Neutrophil (primary cell): ENCODE data around the gene CMKLR1.

Experiments used
- H3K27ac ChIP-seq: fragments of 200-600 bp; sonication (generic); 2 replicates; pipeline ENCODE4 v1.5.1; 2016; ENCODE audit warnings: mild to moderate bottlenecking, moderate library complexity
- H3K27me3 ChIP-seq: fragments of 200-600 bp; sonication (generic); 2 replicates; pipeline ENCODE4 v1.6.0; 2016; ENCODE audit warnings: mild to moderate bottlenecking
- H3K36me3 ChIP-seq: fragments of 200-600 bp; sonication (generic); 2 replicates; pipeline ENCODE4 v1.5.1; 2017
- H3K4me1 ChIP-seq, 2 experiments: fragments of 200-600 bp in 1 of 2; sonication (generic) in 1 of 2; 1 replicate in 1 of 2; 2 replicates in 1 of 2; pipeline versions ENCODE4 v1.5.1 to v1.6.1; 2013 to 2016; ENCODE audit warnings: low read depth in 1 of 2, low read length in 1 of 2, mild to moderate bottlenecking in 1 of 2, moderate library complexity in 1 of 2; ENCODE audit not compliant: control insufficient read depth in 1 of 2, insufficient read depth in 1 of 2
- H3K4me3 ChIP-seq, 2 experiments: fragments of 200-600 bp in 1 of 2; sonication (generic) in 1 of 2; 1 replicate in 1 of 2; 2 replicates in 1 of 2; pipeline ENCODE4 v1.5.1; 2013 to 2016; ENCODE audit warnings: low read depth in 1 of 2, low read length in 1 of 2, mild to moderate bottlenecking in 1 of 2, moderate library complexity in 1 of 2
- H3K9me3 ChIP-seq: fragments of 200-600 bp; sonication (generic); 2 replicates; pipeline ENCODE4 v1.5.1; 2016
- TF ChIP-seq, protein P1 (sequence below): fragments of 200-600 bp; sonication (generic); IDR thresholded peaks from 2 replicates; pipeline ENCODE4 v1.5.1; 2016; ENCODE audit warnings: antibody characterized with exemption

The CMKLR1 gene

DNA sequence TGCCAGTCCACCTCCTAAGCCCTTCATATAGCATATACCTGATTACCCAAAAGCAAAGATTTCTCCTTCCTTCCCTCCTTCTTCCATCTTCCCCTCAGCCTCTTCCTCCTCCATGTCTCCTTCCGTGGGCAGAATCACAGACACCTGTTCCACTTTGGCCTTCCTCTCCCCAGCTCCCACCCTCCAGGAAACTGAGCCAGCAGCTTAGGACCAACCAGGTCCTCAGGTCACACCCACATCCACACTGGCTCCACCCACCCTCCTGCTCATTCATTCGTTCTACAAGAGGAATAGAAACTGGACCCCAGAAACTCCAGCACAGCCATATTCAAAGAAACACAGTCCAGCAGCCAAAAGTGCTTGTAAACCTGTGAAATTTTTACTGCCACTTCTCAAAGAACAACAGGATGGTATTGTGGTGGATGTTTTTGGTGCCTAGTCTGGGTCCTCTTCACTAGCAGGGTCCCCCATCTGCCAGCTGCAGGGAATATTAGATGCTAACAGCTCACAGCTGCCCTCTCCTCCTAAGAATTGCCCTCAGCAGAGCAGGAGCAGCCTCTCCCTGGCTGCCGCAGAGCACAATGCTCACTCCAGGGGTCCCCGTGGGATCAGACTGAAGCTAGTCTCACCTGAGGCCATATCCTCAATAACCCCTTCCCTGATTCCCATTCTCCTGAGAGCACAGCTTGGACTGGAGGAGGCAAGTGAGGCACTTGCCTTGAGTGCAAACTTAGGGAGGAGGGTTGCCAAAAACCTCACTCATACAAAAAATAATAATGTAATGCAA lies 18.4 kb downstream of the CMKLR1 start:
- H3K27ac ChIP-seq: no peak overlapping the region
- H3K4me3 ChIP-seq: no peak overlapping the region
- H3K36me3 ChIP-seq: no peaks in the 10 kb centered on the region
- no peaks in the 10 kb centered on the region for H3K4me1 ChIP-seq
- H3K9me3 ChIP-seq: no peaks in the 10 kb centered on the region
- TF ChIP-seq, protein P1, sequence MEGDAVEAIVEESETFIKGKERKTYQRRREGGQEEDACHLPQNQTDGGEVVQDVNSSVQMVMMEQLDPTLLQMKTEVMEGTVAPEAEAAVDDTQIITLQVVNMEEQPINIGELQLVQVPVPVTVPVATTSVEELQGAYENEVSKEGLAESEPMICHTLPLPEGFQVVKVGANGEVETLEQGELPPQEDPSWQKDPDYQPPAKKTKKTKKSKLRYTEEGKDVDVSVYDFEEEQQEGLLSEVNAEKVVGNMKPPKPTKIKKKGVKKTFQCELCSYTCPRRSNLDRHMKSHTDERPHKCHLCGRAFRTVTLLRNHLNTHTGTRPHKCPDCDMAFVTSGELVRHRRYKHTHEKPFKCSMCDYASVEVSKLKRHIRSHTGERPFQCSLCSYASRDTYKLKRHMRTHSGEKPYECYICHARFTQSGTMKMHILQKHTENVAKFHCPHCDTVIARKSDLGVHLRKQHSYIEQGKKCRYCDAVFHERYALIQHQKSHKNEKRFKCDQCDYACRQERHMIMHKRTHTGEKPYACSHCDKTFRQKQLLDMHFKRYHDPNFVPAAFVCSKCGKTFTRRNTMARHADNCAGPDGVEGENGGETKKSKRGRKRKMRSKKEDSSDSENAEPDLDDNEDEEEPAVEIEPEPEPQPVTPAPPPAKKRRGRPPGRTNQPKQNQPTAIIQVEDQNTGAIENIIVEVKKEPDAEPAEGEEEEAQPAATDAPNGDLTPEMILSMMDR: no peak
- H3K27me3 ChIP-seq: peaks cover 8% of the 10 kb centered on the region

DNA sequence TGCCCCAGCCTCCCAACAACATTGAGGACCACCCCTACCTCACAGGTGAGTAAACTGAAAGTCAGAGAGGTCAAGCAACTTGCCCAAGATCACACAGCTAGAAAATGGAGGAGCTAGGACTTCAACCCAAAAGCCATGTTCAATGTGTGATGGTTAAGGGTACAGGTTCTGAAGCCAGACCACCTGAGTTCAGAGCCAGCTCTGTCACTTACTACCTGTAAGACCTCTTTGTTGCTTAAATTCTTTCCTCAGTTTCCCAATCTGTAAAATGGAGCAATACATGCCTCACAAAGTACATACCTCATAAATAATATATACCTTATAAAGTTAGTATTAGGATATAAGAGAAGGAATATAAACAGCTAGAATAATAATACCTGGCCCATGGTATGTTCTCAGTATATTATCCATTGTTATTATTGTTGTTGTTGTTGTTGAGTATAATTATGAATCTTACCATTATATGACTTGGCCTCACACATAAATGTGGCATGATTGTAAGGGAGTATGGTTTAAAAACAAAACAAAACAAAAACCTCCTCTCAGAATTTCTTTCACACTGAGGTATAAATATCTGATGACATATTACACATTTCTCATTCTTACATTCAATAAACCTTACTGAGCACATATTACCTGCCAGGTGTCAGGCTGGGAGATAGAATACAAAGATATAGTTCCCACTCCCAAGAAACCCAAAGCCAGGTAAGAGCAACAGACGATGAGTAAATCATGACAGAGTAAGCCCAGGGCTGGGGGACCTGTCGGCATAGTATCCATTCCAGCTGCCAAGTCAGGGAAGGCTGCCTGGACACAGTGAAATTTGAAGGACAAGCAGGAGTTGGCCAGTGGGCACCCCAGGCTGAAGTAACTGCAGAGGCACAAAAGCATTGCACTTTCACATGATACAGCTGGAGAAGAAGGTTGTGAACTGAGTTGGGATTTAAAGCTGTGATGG lies 19.6 kb downstream of the CMKLR1 start:
- Histone ChIP-seq H3K27me3 (peaks cover 8% of the 10 kb centered on the region), H3K4me3 (no peak overlapping the region), H3K9me3 (no peaks in the 10 kb centered on the region), H3K36me3 (no peaks in the 10 kb centered on the region), H3K4me1 (no peaks in the 10 kb centered on the region), H3K27ac (no peak overlapping the region)
- TF ChIP-seq, protein P1: no peak

DNA sequence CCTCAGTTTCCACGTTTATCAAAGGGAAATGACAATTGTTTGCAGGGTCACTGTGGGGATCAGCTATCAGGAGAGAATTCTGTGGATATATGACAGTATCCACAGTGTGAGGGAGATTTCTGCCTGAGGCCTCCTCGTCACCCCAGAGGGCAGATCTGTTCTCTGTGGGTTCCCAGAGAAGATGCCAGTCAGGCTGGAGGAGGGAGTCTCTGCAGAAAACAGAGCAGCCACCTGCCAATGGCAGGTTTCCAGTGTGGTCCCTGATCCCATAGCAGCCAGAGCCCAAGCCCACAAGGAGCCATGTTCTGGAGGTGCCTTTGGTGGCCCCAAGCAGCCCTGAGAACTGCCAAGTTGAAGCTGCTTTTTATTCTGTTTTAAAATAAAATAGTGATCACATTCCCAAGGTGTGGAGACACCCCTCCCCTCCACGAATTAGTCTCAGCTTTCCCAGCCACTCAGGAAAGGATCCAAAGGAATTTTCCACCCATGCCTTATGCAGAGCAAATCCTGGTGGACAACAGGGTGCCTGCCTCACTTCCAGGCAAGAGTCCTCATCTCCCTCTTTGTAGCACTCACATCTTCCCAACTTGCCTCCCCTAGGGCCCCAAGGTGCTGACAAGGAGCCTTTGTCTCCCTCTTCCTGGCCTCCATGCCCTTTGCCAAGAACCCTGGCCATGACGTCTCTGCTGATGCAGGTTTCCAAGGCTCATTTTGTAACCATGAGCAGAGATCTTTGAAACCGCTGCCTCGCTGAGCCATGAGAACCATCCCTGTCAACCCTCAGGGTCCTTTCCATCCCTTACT lies 20.4 kb downstream of the CMKLR1 start:
- Histone ChIP-seq H3K27ac (no peak overlapping the region), H3K9me3 (no peaks in the 10 kb centered on the region), H3K4me1 (no peaks in the 10 kb centered on the region), H3K27me3 (peaks cover 8% of the 10 kb centered on the region), H3K4me3 (no peak overlapping the region), H3K36me3 (no peaks in the 10 kb centered on the region)
- TF ChIP-seq, protein P1: no peak

DNA sequence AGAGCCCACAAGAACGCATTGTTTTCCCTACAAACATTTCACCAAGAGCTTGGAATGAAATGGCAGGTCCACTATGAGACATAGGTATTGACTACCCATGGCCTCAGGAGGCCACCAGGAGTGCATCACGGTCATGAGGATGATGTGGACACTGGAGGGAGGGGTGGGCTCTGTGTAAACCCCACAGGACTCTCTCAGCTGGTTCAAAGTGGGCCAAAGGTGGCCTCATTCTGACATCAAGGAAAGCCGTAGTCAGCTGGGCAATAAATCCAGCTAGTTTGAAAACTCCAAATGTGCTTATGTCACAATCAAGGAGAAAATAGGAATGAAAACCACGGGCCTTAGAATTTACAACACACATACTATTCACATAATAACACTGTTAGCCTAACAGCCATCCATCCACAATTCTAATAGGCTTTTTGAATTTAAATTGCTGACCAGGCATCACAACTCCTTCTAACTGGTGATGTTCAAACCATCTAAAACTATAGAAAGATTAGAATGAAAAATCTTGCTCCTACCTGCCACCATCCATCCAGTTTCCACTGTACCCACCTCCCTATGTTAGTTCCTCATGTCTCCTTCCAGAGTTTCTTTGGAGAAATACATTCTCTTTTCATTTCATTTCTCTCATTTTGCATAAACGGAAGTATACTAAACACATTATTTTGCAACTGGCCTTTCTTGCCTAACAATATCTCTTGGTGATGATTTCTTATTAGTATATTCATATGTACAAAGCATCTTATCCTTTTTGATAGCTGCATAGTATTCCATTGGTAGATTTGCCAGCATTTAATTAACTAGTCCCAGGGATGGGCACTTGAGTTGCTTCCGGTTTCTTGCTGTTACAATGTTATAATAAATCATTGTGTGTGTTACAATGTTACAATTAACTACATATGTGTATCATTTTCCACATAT lies 21.5 kb downstream of the CMKLR1 start:
- no peaks in the 10 kb centered on the region for H3K9me3 ChIP-seq
- no peak overlapping the region for H3K27ac ChIP-seq
- TF ChIP-seq, protein P1: no peak
- H3K36me3 ChIP-seq: no peaks in the 10 kb centered on the region
- H3K27me3 ChIP-seq: peaks cover 8% of the 10 kb centered on the region
- no peaks in the 10 kb centered on the region for H3K4me1 ChIP-seq
- no peak overlapping the region for H3K4me3 ChIP-seq
